HL-60 (cell line): ENCODE measurements around the gene MAN1C1.

ENCODE experiments used
- POLR2AphosphoS5 ChIP-seq: IDR thresholded peaks from 2 replicates; pipeline ENCODE4 v1.6.1; 2012; ENCODE audit warnings: low read depth
- TF ChIP-seq, protein P1 (sequence below): IDR thresholded peaks from 2 replicates; pipeline ENCODE4 v1.6.1; 2012; ENCODE audit warnings: low read depth; ENCODE audit not compliant: insufficient replicate concordance
- TF ChIP-seq, protein P2 (sequence below): IDR thresholded peaks from one replicate; pipeline ENCODE4 v1.5.1; 2011; ENCODE audit warnings: low read length, control low read depth, inconsistent platforms; ENCODE audit not compliant: insufficient read depth

DNA sequence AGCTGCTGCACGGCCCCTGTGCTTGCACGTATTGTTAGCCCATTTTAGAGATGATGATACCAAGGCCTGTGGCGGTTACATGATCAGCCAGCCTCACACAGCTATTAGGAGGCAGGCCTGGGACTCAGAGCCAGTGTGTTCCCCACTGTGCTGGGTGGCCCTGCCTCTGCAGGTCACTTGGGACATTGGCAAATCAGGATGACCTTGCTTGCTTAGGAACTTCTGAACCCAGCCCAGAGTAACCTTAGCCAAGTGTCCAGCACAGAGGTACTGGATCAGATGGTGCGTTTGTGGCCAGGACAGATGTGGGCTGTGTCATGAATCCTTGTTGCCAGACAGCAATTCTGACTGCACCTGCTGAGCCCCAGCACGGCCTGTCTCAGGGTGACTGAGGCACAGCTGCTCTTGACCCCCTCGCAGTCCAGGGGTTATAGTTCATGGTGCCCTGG is 45.0 kb upstream of the MAN1C1 start:
- TF ChIP-seq, protein P1, sequence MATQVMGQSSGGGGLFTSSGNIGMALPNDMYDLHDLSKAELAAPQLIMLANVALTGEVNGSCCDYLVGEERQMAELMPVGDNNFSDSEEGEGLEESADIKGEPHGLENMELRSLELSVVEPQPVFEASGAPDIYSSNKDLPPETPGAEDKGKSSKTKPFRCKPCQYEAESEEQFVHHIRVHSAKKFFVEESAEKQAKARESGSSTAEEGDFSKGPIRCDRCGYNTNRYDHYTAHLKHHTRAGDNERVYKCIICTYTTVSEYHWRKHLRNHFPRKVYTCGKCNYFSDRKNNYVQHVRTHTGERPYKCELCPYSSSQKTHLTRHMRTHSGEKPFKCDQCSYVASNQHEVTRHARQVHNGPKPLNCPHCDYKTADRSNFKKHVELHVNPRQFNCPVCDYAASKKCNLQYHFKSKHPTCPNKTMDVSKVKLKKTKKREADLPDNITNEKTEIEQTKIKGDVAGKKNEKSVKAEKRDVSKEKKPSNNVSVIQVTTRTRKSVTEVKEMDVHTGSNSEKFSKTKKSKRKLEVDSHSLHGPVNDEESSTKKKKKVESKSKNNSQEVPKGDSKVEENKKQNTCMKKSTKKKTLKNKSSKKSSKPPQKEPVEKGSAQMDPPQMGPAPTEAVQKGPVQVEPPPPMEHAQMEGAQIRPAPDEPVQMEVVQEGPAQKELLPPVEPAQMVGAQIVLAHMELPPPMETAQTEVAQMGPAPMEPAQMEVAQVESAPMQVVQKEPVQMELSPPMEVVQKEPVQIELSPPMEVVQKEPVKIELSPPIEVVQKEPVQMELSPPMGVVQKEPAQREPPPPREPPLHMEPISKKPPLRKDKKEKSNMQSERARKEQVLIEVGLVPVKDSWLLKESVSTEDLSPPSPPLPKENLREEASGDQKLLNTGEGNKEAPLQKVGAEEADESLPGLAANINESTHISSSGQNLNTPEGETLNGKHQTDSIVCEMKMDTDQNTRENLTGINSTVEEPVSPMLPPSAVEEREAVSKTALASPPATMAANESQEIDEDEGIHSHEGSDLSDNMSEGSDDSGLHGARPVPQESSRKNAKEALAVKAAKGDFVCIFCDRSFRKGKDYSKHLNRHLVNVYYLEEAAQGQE = no peak
- TF ChIP-seq, protein P2, sequence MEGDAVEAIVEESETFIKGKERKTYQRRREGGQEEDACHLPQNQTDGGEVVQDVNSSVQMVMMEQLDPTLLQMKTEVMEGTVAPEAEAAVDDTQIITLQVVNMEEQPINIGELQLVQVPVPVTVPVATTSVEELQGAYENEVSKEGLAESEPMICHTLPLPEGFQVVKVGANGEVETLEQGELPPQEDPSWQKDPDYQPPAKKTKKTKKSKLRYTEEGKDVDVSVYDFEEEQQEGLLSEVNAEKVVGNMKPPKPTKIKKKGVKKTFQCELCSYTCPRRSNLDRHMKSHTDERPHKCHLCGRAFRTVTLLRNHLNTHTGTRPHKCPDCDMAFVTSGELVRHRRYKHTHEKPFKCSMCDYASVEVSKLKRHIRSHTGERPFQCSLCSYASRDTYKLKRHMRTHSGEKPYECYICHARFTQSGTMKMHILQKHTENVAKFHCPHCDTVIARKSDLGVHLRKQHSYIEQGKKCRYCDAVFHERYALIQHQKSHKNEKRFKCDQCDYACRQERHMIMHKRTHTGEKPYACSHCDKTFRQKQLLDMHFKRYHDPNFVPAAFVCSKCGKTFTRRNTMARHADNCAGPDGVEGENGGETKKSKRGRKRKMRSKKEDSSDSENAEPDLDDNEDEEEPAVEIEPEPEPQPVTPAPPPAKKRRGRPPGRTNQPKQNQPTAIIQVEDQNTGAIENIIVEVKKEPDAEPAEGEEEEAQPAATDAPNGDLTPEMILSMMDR = no peak
- TF ChIP-seq POLR2AphosphoS5 = no peak
